Suprapubic skin (tissue), 4 donors: ENCODE results near the gene KNOP1. TPM values are rescaled to one million over a fixed set of nuclear protein-coding genes. Genes with fewer than 3 reads are reported as not detected.

ENCODE experiments used
- DNase-seq, 2 donors: peaks; one replicate each; pipeline ENCODE4 v3.0.0-alpha.2; 2019; ENCODE audit warnings: low spot score in 2 of 2
- H3K27ac ChIP-seq: fragments of 200-600 bp; sonication (generic); one replicate; pipeline ENCODE4 v1.5.1; 2019
- H3K27me3 ChIP-seq: fragments of 200-600 bp; sonication (generic); one replicate; pipeline ENCODE4 v1.5.1; 2019
- H3K36me3 ChIP-seq: fragments of 200-600 bp; sonication (generic); one replicate; pipeline ENCODE4 v1.5.1; 2019
- H3K4me1 ChIP-seq: fragments of 200-600 bp; sonication (generic); one replicate; pipeline ENCODE4 v1.5.1; 2019
- H3K4me3 ChIP-seq: fragments of 200-600 bp; sonication (generic); one replicate; pipeline ENCODE4 v1.5.1; 2019; ENCODE audit warnings: mild to moderate bottlenecking
- H3K9me3 ChIP-seq: fragments of 200-600 bp; sonication (generic); one replicate; pipeline ENCODE4 v1.5.1; 2019
- CTCF ChIP-seq, 2 donors: fragments of 200-600 bp in 1 of 2; fragments of 450-650 bp in 1 of 2; sonication (generic) in 1 of 2; IDR thresholded peaks; one replicate each; pipeline ENCODE4 v1.5.1; 2016 to 2019; ENCODE audit warnings: antibody characterized with exemption in 2 of 2, mild to moderate bottlenecking in 1 of 2, moderate library complexity in 1 of 2
- EP300 ChIP-seq: sonication (generic); formaldehyde crosslinking; IDR thresholded peaks from one replicate; pipeline ENCODE4 v1.6.1; 2017; ENCODE audit warnings: antibody characterized with exemption
- POLR2A ChIP-seq, 2 donors: fragments of 450-650 bp; IDR thresholded peaks; one replicate each; pipeline ENCODE4 v1.6.1; 2017; ENCODE audit warnings: antibody characterized with exemption in 2 of 2, mild to moderate bottlenecking in 2 of 2, moderate library complexity in 2 of 2
- POLR2AphosphoS5 ChIP-seq, 3 donors: sonication (generic); formaldehyde crosslinking; IDR thresholded peaks; one replicate each; pipeline ENCODE4 v1.6.1; 2017; ENCODE audit warnings: antibody characterized with exemption in 3 of 3
- WGBS: methylation state at CpG from one replicate; pipeline ENCODE4 v1.1.5; 2018; 5-methylcytosine and 5-hydroxymethylcytosine counted together
- total RNA-seq, 4 donors: library from RNA; depleted of rRNA; stranded (reverse); fragments of >200 nt; gene quantifications; one replicate each; pipeline ENCODE4 v1.1.0, GENCODE V29; 2016

The KNOP1 gene
- total RNA-seq, 4 donors from 2014 or later, result 7.9 to 22.8 (median 19.5) TPM

- Histone ChIP-seq H3K9me3 (no peaks in the 10 kb centered on the region), H3K27me3 (no peaks in the 10 kb centered on the region), H3K27ac (no peak overlapping the region), H3K4me3 (no peak overlapping the region), H3K4me1 (no peaks in the 10 kb centered on the region), H3K36me3 (peaks cover 49% of the 10 kb centered on the region)
- no peak for DNase-seq
- WGBS, result 84% methylated on average over 9 of the region's 9 CpGs
- TF ChIP-seq POLR2A (IDR thresholded peaks at IDR 0.05) (no peak), EP300 (no peak), POLR2AphosphoS5 (IDR thresholded peaks at IDR 0.05) (no peak), CTCF (IDR thresholded peaks at IDR 0.05) (no peak)
These were observed 62.7 kb downstream of the KNOP1 start for GRCh38 chr16:19655242-19655777.

DNA sequence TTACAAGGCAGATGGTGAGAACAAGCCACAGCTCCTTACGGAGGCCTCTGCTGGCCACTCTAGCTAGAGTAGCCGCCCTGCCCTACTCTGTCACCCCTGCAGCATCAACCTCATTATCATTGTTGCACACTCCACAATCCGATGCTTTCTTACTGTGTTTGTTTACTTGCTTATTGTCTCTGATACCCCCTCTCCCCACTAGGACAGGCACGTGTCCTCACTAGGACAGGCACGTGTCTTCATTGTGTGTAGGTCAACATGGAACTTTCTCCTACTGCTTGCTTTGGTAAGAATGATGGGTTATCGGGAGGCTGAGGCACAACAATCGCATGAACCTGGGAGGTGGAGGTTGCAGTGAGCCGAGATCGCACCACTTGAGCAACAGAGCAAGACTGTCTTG is 63.9 kb downstream of the KNOP1 start:
- H3K36me3 ChIP-seq, result peaks cover 59% of the 10 kb centered on the region
- no peaks in the 10 kb centered on the region for H3K27me3 ChIP-seq
- DNase-seq, result no peak
- no peak for TF ChIP-seq POLR2AphosphoS5 (IDR thresholded peaks at IDR 0.05)
- no peak for TF ChIP-seq CTCF (IDR thresholded peaks at IDR 0.05)
- no peak for TF ChIP-seq POLR2A (IDR thresholded peaks at IDR 0.05)
- no peak for TF ChIP-seq EP300
- no peaks in the 10 kb centered on the region for H3K9me3 ChIP-seq
- H3K4me3 ChIP-seq, result no peak overlapping the region
- H3K4me1 ChIP-seq, result no peaks in the 10 kb centered on the region
- WGBS, result 93% methylated on average over 9 of the region's 9 CpGs
- no peak overlapping the region for H3K27ac ChIP-seq

Other genes starting within 250 kb of the KNOP1 start
- 10 to 100 TPM; 32.7 to 58.1 (median 44.7) TPM for gene GDE1, start 196.1 kb downstream of the KNOP1 start, total RNA-seq
- gene CCP110, start 194.3 kb downstream of the KNOP1 start, total RNA-seq, result 10 to 100 TPM in 3 of 4 donors, 1 to 10 TPM in 1; 8.4 to 21.0 (median 13.5) TPM
- gene VPS35L, start 162.5 kb downstream of the KNOP1 start, total RNA-seq, result 10 to 100 TPM; 16.3 to 30.4 (median 20.7) TPM
- gene IQCK, start within 50 bp of the KNOP1 start, total RNA-seq, result 10 to 100 TPM; 10.7 to 21.6 (median 18.7) TPM
- gene GPRC5B, start 166.6 kb upstream of the KNOP1 start, total RNA-seq, result 10 to 100 TPM in 1 of 4 donors, 1 to 10 TPM in 3; 4.1 to 10.6 (median 6.9) TPM